Amygdala (tissue), 56 donors: ENCODE measurements around the gene COL7A1.

Experiments
- DNase-seq, 56 donors: peaks; one replicate each; lab custom pipeline; 2025; lab: John Stamatoyannopoulos, UW

COL7A1 gene

GRCh38 chr3:48592519-48593087 lies 2.5 kb downstream of the COL7A1 start:
- DNase-seq = no peak

- DNase-seq = no peak
These were observed 3.1 kb downstream of the COL7A1 start for GRCh38 chr3:48591886-48592518.

- no peak for DNase-seq
These were observed 3.7 kb downstream of the COL7A1 start for GRCh38 chr3:48591436-48591835.

- no peak for DNase-seq
These were observed 6.9 kb downstream of the COL7A1 start for GRCh38 chr3:48588230-48588629.

- no peak for DNase-seq
These were observed 7.4 kb downstream of the COL7A1 start for GRCh38 chr3:48587686-48588085.

- DNase-seq = no peak
These were observed 9.7 kb downstream of the COL7A1 start for GRCh38 chr3:48585411-48585810.

- no peak for DNase-seq
These were observed 10.3 kb downstream of the COL7A1 start for GRCh38 chr3:48584836-48585235.

- DNase-seq = no peak
These were observed 13.3 kb downstream of the COL7A1 start for GRCh38 chr3:48581621-48582481.

- no peak for DNase-seq
These were observed 18.5 kb downstream of the COL7A1 start for GRCh38 chr3:48576647-48577046.

GRCh38 chr3:48575366-48575765 lies 19.8 kb downstream of the COL7A1 start:
- DNase-seq = no peak

- DNase-seq = no peak
These were observed 21.1 kb downstream of the COL7A1 start for GRCh38 chr3:48573973-48574585.

- DNase-seq = no peak
These were observed 22.6 kb downstream of the COL7A1 start for GRCh38 chr3:48572517-48572916.

GRCh38 chr3:48571938-48572337 lies 23.2 kb downstream of the COL7A1 start:
- DNase-seq = no peak

- no peak for DNase-seq
These were observed 25.2 kb downstream of the COL7A1 start for GRCh38 chr3:48569808-48570450.

GRCh38 chr3:48569400-48569799 lies 25.7 kb downstream of the COL7A1 start:
- DNase-seq = no peak

GRCh38 chr3:48568476-48568875 lies 26.7 kb downstream of the COL7A1 start:
- DNase-seq = no peak

GRCh38 chr3:48567500-48567899 lies 27.6 kb downstream of the COL7A1 start:
- DNase-seq = no peak

GRCh38 chr3:48567090-48567489 lies 28.0 kb downstream of the COL7A1 start:
- DNase-seq = no peak

GRCh38 chr3:48566401-48566760 lies 28.7 kb downstream of the COL7A1 start:
- no peak for DNase-seq

- DNase-seq = no peak
These were observed 29.3 kb downstream of the COL7A1 start for GRCh38 chr3:48565591-48566400.
